Psoas muscle (tissue), 8 donors: ENCODE data around the gene UMPS. TPM values are rescaled to one million over a fixed set of nuclear protein-coding genes. Genes with fewer than 3 reads are reported as not detected.

Experiments used
- ATAC-seq, 4 donors: fragments of 200-7000 bp; cut with Tn5 transposase; one replicate each; pipeline ENCODE4 v1.9.1; 2020; ENCODE audit warnings: moderate library complexity in 3 of 4, mild to moderate bottlenecking in 2 of 4
- DNase-seq, 2 donors: peaks; one replicate each; pipeline ENCODE4 v3.0.0-alpha.2; 2020
- H3K27ac ChIP-seq: fragments of 200-600 bp; one replicate; pipeline ENCODE4 v1.8.0; 2022
- H3K27me3 ChIP-seq, 3 donors: fragments of 200-600 bp in 1 of 3; one replicate each; pipeline versions ENCODE4 v1.6.1 to v1.8.0; 2013 to 2022; ENCODE audit warnings: low read length in 2 of 3, mild to moderate bottlenecking in 2 of 3, moderate library complexity in 1 of 3; ENCODE audit not compliant: insufficient read depth in 3 of 3
- H3K36me3 ChIP-seq, 2 donors: fragments of 200-600 bp in 1 of 2; one replicate each; pipeline versions ENCODE4 v1.6.1 to v1.8.0; 2013 to 2022; ENCODE audit warnings: low read depth in 1 of 2, mild to moderate bottlenecking in 1 of 2, moderate library complexity in 1 of 2; ENCODE audit not compliant: insufficient read depth in 1 of 2
- H3K4me1 ChIP-seq: fragments of 200-600 bp; one replicate; pipeline ENCODE4 v1.8.0; 2022
- H3K4me3 ChIP-seq: fragments of 200-600 bp; one replicate; pipeline ENCODE4 v1.8.0; 2022; ENCODE audit warnings: mild to moderate bottlenecking
- H3K9me3 ChIP-seq: fragments of 200-600 bp; one replicate; pipeline ENCODE4 v1.8.0; 2022
- WGBS, 3 donors: extraction: QIAGEN DNeasy Blood & Tissue Kit; methylation state at CpG; one replicate each; pipeline versions ENCODE4 v1.1.6 to v1.1.7; 2013; 5-methylcytosine and 5-hydroxymethylcytosine counted together
- intact Hi-C, 2 donors: fragments of 100-400 bp; cut with DNase I; formaldehyde crosslinking; loops; one replicate each; pipeline versions ENCODE4 v1.11.0 to v1.14.2; 2022
- polyA plus RNA-seq, 3 donors: library from polyadenylated mRNA; stranded (reverse); fragments of 200-250 nt; gene quantifications; one replicate each; pipeline ENCODE4 v1.2.3, GENCODE V29; 2013
- total RNA-seq, 4 donors: library from RNA; stranded (reverse); fragmentation: NEBNext Ultra II Directional in 2 of 4; extraction: Animal tissue kit (Norgen Biotek cat#: 25700) in 2 of 4; gene quantifications; one replicate each; pipeline versions ENCODE4 v1.2.1 to v1.2.4, GENCODE V29; 2021 to 2023
- TF ChIP-seq, protein P1 (sequence below): fragments of 200-600 bp; IDR thresholded peaks from one replicate; pipeline ENCODE4 v1.8.0; 2022; ENCODE audit warnings: antibody characterized with exemption
- donor health status: healthy with polysubstance abuse.
- donor health status: DM: no; HTN: no; CAD: no; lungs with moderate emphysema.
- donor health status: Bipolar disorder and iron deficiency.
- donor health status: healthy.
- donor health status: DM: yes; HTN: yes; CAD: no.
- donor health status: DM: no; HTN: no; CAD: no.
- donor health status: DM: no; HTN: no; CAD: no.
- donor health status: DM: yes; HTN: yes; CAD: no.

UMPS gene
- total and polyA plus RNA-seq, 7 donors: 3.6 to 9.2 (median 6.5) TPM

DNA sequence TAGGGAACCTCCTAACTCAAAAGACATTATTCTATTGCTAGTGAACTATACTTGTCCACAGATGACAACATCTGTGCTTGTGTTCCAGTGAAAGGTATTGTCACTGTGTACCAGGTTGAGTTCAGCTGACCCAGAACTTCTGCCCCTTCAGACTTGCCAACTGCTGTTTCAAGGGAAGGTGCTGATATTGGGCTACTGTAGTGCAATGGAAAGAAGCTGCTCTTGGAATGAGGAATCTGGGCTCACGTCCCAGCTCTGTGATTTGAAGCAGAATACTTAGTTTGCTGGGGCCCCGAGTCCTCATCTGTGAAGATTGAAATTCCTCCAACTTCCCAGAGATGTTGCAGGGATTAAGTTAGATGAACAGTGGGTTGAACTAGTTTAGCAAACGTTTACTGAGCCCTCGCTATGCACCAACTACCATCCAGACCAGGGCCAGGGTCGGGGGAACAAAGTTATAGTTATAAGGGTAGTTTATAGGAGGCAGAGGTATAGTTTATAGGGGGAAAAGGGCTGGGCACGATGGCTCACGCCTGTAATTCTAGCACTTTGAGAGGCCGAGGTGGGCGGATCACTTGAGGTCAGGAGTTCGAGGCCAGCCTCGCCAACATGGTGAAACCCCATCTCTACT is 15.9 kb upstream of the UMPS start:
- peaks cover 0 to 25% of the 10 kb centered on the region in 2 donors for H3K36me3 ChIP-seq
- no peaks in the 10 kb centered on the region for H3K27me3 ChIP-seq
- no peak overlapping the region for H3K4me3 ChIP-seq
- TF ChIP-seq, protein P1, sequence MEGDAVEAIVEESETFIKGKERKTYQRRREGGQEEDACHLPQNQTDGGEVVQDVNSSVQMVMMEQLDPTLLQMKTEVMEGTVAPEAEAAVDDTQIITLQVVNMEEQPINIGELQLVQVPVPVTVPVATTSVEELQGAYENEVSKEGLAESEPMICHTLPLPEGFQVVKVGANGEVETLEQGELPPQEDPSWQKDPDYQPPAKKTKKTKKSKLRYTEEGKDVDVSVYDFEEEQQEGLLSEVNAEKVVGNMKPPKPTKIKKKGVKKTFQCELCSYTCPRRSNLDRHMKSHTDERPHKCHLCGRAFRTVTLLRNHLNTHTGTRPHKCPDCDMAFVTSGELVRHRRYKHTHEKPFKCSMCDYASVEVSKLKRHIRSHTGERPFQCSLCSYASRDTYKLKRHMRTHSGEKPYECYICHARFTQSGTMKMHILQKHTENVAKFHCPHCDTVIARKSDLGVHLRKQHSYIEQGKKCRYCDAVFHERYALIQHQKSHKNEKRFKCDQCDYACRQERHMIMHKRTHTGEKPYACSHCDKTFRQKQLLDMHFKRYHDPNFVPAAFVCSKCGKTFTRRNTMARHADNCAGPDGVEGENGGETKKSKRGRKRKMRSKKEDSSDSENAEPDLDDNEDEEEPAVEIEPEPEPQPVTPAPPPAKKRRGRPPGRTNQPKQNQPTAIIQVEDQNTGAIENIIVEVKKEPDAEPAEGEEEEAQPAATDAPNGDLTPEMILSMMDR: no peak
- intact Hi-C loops: no loop called here
- ATAC-seq (no peak), DNase-seq (no peak)
- H3K4me1 ChIP-seq: no peaks in the 10 kb centered on the region
- 67 to 72% (median 70%) methylated on average over 11 of the region's 11 CpGs for WGBS, 3 donors
- no peaks in the 10 kb centered on the region for H3K9me3 ChIP-seq
- H3K27ac ChIP-seq: no peak overlapping the region

DNA sequence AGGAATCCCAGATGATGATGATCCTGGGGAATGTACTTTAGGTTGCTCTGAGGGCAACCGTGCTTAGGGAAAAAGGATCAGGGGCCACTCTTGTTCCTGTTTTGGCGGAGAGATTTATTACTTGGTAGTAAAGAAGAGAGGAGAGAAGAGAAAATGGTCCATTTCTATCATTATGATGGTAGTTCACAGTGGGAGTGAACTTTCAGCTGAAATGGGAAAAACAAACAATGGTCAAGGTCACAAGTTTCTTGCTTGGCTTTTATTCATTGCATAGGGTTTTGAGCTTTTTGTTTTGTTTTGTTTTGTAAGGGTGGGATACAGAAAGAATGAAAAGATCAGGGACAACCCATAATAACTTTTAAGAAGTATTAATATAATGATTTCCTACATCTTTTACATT is 7.7 kb upstream of the UMPS start:
- Histone ChIP-seq H3K4me1 (no peaks in the 10 kb centered on the region), H3K4me3 (no peak overlapping the region), H3K9me3 (no peaks in the 10 kb centered on the region), H3K27ac (no peak overlapping the region), H3K27me3 (peaks cover 0 to 8% (median 3%) of the 10 kb centered on the region in 3 donors), H3K36me3 (peaks cover 0 to 24% of the 10 kb centered on the region in 2 donors)
- WGBS, 3 donors: 61 to 68% (median 65%) methylated on average over 2 of the region's 2 CpGs
- intact Hi-C loops: no loop called here
- DNase-seq: no peak
- TF ChIP-seq, protein P1: no peak
- no peak for ATAC-seq

DNA sequence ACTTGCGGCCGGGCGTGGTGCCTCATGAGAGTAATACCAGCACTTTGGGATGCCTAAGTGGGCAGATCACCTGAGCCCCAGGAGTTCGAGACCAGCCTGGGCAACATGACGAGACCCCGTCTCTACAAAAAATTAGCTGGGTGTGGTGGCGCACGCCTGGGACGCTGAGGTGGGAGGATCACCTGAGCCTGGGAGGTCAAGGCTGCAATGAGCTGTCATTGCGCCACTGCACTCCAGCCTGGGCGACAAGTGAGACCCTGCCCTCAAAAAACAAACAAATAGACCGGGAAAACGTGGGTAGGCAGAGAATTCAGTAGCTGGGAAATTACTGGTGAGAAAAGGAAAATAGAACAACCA is 667 bp downstream of the UMPS start:
- intact Hi-C loops: no loop called here
- H3K4me1 ChIP-seq: peaks cover 24% of the 10 kb centered on the region
- ATAC-seq (peak; percentile 6 to 17 (median 14)), DNase-seq (peak in 1 of 2 donors; percentile 49)
- H3K4me3 ChIP-seq: peak overlapping the region; percentile 94
- peak overlapping the region; percentile 83 for H3K27ac ChIP-seq
- TF ChIP-seq, protein P1: no peak
- WGBS, 3 donors: 10 to 14% (median 13%) methylated on average over 13 of the region's 13 CpGs
- peaks cover 2 to 21% of the 10 kb centered on the region in 2 donors for H3K36me3 ChIP-seq
- no peaks in the 10 kb centered on the region for H3K9me3 ChIP-seq
- peaks cover 0 to 9% (median 0%) of the 10 kb centered on the region in 3 donors for H3K27me3 ChIP-seq

DNA sequence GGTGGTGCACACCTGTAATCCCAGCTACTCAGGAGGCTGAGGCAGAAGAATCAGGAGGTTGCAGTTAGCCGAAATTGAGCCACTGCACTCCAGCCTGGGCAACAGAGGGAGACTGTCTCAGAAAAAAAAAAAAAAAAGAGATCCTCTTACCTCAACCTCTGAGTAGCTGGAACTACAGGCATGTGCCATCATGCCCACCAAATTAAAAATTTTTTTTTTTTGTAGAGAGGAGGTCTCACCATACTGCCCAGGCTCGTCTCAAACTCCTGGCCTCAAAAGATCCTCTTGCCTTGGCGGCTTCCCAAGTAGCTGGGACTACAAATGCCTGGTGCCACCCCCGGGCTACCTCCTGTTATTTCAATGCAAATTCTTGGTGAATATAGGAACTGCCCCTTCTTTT is 1.5 kb downstream of the UMPS start:
- no peak for DNase-seq
- H3K27ac ChIP-seq: no peak overlapping the region
- TF ChIP-seq, protein P1: no peak
- peak overlapping the region; percentile 94 for H3K4me3 ChIP-seq
- ATAC-seq: no peak
- H3K27me3 ChIP-seq: peaks cover 0 to 9% (median 0%) of the 10 kb centered on the region in 3 donors
- no peaks in the 10 kb centered on the region for H3K9me3 ChIP-seq
- intact Hi-C loops: no loop called here
- H3K4me1 ChIP-seq: peaks cover 24% of the 10 kb centered on the region
- WGBS, 3 donors: 79 to 90% (median 82%) methylated on average over 4 of the region's 4 CpGs
- H3K36me3 ChIP-seq: peaks cover 2 to 29% of the 10 kb centered on the region in 2 donors

DNA sequence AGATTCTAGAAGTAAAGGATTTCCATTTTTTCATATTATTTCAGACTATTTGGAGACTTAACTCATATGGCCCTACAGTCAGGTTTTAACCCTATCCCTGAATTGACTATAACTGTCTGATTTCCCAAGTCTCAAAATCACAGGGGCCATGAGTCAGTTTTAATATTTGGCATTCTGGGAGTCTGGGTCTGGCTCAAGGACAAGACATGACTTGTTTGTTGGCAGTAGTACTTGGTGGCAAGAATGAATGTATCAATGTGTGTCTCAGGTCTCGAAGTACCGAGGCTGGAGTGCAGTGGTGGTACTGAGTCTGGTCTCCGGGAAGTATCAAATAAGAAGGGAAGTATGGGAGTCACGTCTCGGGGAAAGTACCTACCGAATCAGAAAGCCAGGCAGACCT is 10.8 kb downstream of the UMPS start:
- no peak overlapping the region for H3K4me3 ChIP-seq
- peaks cover 7% of the 10 kb centered on the region for H3K4me1 ChIP-seq
- 72 to 88% (median 76%) methylated on average over 6 of the region's 6 CpGs for WGBS, 3 donors
- no peaks in the 10 kb centered on the region for H3K9me3 ChIP-seq
- ATAC-seq (peak; percentile 31 to 54 (median 39)), DNase-seq (no peak)
- TF ChIP-seq, protein P1: no peak
- H3K27me3 ChIP-seq: no peaks in the 10 kb centered on the region
- peaks cover 9 to 100% of the 10 kb centered on the region in 2 donors for H3K36me3 ChIP-seq
- no peak overlapping the region for H3K27ac ChIP-seq
- intact Hi-C loops: no loop called here
